GM18502 (cell line): Measurements from ENCODE around the gene PRR32.
A peak's percentile ranks its signal among the peaks of the same experiment; 100 is the strongest.
"Not testable (repeated sequence)": the region's sequence is repeated elsewhere in the genome, so short reads cannot be mapped to it uniquely, and the experiment has no call there.

Source experiments
- ATAC-seq: cut with Tn5 transposase; IDR thresholded peaks from one replicate; pipeline ENCODE4 v1.9.1; 2021; ENCODE audit warnings: mild to moderate bottlenecking; ENCODE audit not compliant: unreplicated experiment, poor library complexity

The PRR32 gene, protein sequence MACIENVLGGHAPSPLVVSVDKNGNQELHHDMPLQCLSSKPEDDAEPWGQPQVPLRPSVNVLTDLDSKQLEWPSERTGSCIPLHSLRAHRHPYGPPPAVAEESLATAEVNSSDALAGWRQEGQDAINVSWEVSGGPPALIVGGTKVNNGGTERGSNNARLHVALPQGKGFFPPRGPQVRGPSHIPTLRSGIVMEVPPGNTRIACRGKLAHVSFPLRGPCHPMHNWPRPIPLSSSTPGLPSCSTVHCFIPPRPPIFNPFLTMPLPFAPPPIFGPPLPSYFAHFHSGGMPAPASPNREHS

DNA sequence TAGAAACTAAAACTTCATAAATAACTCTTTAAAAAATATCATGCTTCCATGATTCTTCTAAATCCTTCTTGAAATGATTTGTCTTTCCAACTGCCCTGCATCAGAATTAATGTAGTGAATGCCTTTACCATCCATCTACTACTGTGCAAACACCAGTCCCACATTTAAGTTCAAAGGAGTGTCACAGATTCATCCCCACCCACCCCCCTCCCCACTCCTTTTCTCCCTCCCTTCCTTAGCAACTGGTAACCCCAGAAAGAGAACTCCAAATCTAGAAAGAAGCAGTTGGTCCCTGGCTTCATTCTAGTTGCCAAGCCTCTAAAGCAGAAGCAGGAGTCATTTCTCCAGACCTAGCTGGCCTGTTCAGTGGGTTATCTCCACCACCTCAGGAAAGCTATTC lies at the start of gene PRR32:
PRR32 (plus strand) TSS at position 301 of the 400 bp plus-strand sequence. CDS start 115 bp downstream, outside the sequence.
- no peak for ATAC-seq

DNA sequence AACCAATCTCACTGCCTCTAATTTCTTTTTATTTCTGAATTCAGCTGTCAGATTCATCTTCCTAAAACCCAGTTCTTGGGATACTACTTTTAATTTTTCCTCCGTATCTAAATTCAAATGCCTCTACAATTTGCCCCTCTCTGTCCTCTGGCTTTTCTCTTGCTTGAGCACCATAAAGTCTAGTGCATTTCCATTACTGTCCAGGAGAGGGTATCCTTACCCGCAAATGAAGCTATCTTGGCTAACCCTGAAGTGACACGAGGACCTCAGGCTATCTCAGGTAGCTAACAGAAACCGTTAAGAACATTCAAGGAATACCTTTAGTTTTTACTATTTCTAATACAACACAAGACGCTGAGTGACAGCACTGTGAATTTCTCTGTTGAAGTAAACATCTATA lies 49.4 kb upstream of the PRR32 start:
- peak; percentile 91 for ATAC-seq

GRCh38 chrX:126785539-126785938 lies 34.0 kb upstream of the PRR32 start:
- no peak for ATAC-seq

DNA sequence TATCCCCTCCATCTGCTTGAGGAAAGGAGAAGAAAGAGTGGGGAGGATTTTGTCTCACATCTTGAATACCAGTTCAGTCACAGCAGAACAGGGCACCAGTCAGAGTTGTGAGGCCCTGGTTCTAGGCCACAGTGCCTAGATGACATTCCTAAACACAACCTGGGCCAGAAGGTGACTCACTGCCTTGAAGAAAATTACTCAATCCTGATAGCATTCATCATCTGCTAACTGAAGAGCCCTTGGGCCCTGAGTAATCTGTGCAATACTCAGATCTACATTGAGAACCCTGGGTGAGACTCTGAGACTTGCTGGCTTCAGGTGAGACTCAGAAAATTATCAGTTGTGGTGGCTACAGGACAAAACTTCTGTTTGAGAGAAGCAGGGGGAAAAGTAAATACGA lies 20.5 kb upstream of the PRR32 start:
- ATAC-seq: no peak

DNA sequence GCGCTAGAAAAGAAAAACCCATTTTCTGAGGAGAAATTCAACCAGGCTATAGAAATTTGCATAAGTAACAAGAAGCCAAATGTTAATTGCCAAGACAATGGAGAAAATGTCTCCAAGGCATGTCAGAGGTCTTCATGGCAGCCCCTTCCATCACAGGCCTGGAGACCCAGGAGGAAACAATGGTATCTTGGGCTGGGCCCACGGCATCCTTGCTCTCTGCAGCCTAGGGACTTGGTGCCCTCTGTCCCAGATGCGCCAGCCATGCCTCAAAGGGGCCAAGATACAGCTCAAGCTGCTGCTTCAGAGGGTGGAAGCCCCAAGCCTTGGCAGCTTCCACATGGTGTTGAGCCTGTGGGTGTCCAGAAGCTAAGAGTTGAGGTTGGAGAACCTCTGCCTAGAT lies 12.7 kb upstream of the PRR32 start:
- not testable (repeated sequence) for ATAC-seq

- no peak for ATAC-seq
These were observed 3.7 kb upstream of the PRR32 start for GRCh38 chrX:126815806-126816205.

- no peak for ATAC-seq
These were observed 1.3 kb downstream of the PRR32 start for GRCh38 chrX:126820700-126821420.

DNA sequence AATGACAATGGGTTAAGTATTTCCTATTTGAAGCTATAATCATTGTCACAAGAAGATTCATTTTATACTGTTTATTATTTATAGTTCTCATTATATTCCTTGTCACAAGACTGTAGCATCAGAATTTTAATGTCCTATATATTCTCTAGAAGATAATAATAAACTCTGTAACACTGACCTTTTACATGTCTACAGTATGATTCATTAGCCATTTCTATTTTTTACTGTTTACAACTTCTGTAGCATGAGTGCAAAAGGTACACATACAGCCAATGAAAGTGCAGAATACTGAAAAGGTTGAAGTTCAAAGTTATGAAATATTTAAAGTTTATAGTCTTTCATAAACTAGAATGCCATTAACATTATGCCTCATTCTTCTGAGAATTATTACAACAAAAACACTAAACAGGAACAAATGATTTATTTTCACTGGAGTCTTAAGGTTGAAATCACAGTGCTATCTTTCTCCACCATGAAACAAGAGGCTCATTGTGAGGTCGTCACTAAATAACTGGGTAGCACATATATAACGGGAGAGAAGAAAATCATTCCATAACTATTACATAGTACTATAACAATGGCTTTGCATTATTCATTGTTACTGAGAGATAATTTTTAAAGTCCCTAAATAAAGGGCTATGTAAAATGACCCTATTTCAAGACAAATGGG lies 4.9 kb downstream of the PRR32 start:
- ATAC-seq: no peak

DNA sequence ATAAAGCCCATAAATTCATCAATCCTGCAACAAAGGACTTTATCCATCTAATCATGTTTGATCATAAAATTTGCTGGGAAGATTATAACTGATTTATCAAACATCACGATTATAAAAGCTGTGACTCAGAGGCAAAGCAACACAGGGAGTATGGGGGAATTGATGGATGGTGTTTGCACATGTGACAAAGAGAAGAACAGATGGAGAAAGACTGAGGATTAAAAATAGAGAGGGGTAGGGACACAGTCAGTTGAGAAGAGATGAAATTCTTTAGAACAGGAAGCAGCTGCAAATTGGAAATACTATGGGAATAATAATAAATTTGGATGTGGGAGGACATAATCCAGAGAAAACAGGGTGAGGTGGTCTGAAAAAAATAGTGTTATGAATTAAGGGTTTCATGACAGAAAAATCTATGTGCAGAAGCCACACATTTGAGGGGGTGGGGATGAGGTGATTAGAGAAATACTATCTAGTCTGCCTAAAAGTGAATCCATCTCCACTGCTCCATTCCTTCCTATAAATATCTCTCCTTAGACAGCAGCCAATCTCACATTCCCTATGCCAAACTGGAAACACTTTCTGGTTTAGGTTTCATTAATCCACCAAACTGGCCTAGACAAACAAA lies 6.2 kb downstream of the PRR32 start:
- no peak for ATAC-seq

GRCh38 chrX:126836186-126836585 lies 16.7 kb downstream of the PRR32 start:
- no peak for ATAC-seq

DNA sequence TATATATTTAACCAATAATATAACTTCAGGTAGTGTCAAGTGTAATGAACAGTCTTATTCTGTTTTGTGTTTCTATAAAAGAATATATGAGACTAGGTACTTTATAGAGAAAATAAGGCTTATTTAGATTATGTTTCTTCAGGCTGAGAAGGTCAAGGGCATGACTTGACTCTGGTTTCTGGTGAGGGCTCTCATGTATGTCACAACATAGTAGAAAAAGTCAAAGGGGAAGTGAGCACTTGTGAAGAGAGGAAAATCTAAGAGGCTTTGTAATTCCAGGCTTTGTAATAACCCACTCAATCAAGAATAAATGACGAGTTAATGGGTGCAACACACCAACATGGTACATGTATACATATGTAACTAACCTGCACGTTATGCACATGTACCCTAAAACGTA lies 27.6 kb downstream of the PRR32 start:
- ATAC-seq: no peak

DNA sequence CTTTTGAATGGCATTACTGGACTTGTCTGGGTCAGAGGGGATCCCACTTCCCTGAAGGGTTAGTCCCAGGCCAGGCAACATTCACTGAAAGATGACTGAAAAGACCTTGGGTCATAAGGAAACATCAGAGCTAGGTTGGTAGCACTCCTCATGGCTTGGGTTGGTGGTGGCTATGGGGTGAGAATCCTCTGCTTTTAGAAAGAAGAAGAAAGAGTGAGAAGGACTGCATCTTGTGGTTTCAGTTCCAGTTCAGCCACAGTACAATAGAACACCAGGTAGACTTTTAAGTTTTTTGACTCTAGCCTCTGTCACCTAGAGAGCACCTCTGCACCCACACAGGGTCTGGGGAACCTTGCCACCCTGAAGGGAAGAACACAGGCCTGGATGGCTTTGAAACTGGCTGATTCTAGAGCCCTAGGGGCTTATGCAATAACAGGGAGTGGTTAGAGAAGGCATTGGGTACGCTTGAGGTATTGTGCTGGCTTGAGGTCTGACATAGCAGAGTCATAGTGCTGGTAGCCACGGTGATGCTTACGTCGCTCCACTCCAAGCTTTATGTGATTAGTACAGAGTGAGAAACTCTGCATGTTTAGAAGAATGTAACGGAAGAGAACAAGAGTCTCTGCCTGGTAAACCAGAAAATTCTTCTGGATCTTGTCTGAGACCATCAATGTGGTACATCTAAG lies 36.5 kb downstream of the PRR32 start:
- ATAC-seq: no peak
